Adrenal gland (tissue), 12 donors: ENCODE results near the gene NR3C1. TPM values are rescaled to one million over a fixed set of nuclear protein-coding genes. Genes with fewer than 3 reads are reported as not detected.

Experiments used
- DNase-seq, 7 donors: peaks; one replicate each; pipeline ENCODE4 v3.0.0-alpha.2; 2019 to 2020
- H3K27ac ChIP-seq, 5 donors: fragments of 200-600 bp; sonication (generic) in 4 of 5; 1 replicate in 3 of 5; 2 replicates in 2 of 5; pipeline versions ENCODE4 v1.5.1 to v1.8.0; 2016 to 2020; ENCODE audit warnings: mild to moderate bottlenecking in 1 of 5
- H3K27me3 ChIP-seq: fragments of 200-600 bp; 2 replicates; pipeline ENCODE4 v1.8.0; 2021
- H3K36me3 ChIP-seq, 2 donors: fragments of 200-600 bp; replicated peaks in 1 of 2; 1 replicate in 1 of 2; 2 replicates in 1 of 2; pipeline versions ENCODE4 v1.5.1 to v1.8.0; 2018 to 2022
- H3K4me1 ChIP-seq, 2 donors: fragments of 200-600 bp; replicated peaks in 1 of 2; 1 replicate in 1 of 2; 2 replicates in 1 of 2; pipeline versions ENCODE4 v1.5.1 to v1.8.0; 2018 to 2021
- H3K4me3 ChIP-seq, 4 donors: fragments of 200-600 bp; sonication (generic) in 3 of 4; one replicate each; pipeline ENCODE4 v1.5.1; 2016 to 2018
- H3K9me3 ChIP-seq, 3 donors: fragments of 200-600 bp; sonication (generic) in 1 of 3; replicated peaks in 1 of 3; 1 replicate in 2 of 3; 2 replicates in 1 of 3; pipeline versions ENCODE4 v1.5.1 to v1.8.0; 2016 to 2021
- CTCF ChIP-seq, 6 experiments: fragments of 450-650 bp in 4 of 6; fragments of 200-600 bp in 2 of 6; sonication (generic) in 1 of 6; IDR thresholded peaks; 1 replicate in 5 of 6; 2 replicates in 1 of 6; pipeline versions ENCODE4 v1.5.1 to v1.8.0; 2016 to 2021; ENCODE audit warnings: antibody characterized with exemption in 6 of 6, mild to moderate bottlenecking in 2 of 6, moderate library complexity in 1 of 6
- POLR2A ChIP-seq, 2 donors: fragments of 450-650 bp; IDR thresholded peaks; one replicate each; pipeline ENCODE4 v1.6.1; 2017; ENCODE audit warnings: antibody characterized with exemption in 2 of 2, mild to moderate bottlenecking in 2 of 2, moderate library complexity in 1 of 2
- WGBS, 4 donors: extraction: QIAGEN DNeasy Blood & Tissue Kit in 2 of 4; methylation state at CpG; one replicate each; pipeline versions ENCODE4 v1.1.5 to v1.1.7; 2013 to 2017; 5-methylcytosine and 5-hydroxymethylcytosine counted together
- intact Hi-C, 2 donors: fragments of 100-400 bp; cut with DNase I; formaldehyde crosslinking; loops; one replicate each; pipeline versions ENCODE4 v1.14.1 to v1.15.0; 2022 to 2023
- polyA plus RNA-seq, 3 donors: library from polyadenylated mRNA; stranded (reverse); fragments of 200-250 nt in 2 of 3; fragments of 350-450 nt in 1 of 3; fragmentation: Illumina TruSeq in 1 of 3; extraction: RNeasy Lipid Tissue Mini Kit (QIAGEN cat#74804) in 1 of 3; gene quantifications; one replicate each; pipeline ENCODE4 v1.2.3, GENCODE V29; 2013 to 2014
- total RNA-seq, 9 donors: library from RNA; depleted of rRNA in 4 of 9; stranded (reverse); fragments of >200 nt in 4 of 9; fragments of 120-200 nt in 1 of 9; fragmentation: NEBNext Ultra II Directional in 1 of 9; extraction: Animal tissue kit (Norgen Biotek cat#: 25700) in 1 of 9; gene quantifications; one replicate each; pipeline versions ENCODE4 v1.1.0 to v1.2.4, GENCODE V29; 2013 to 2023
- donor health status: healthy with polysubstance abuse.
- donor health status: Bipolar disorder and iron deficiency.
- donor health status: DM: yes; HTN: yes; CAD: no.
- donor health status: DM: no; HTN: no; CAD: no.
- donor health status: DM: no; HTN: no; CAD: no.
- donor health status: DM: yes; HTN: yes; CAD: no.

NR3C1 gene
- total and polyA plus RNA-seq, 12 donors: 7.5 to 35.5 (median 24.5) TPM

GRCh38 chr5:143354025-143354424, 49.5 kb downstream of the NR3C1 start:
- Histone ChIP-seq H3K27me3 (no peaks in the 10 kb centered on the region), H3K27ac (no peak overlapping the region), H3K9me3 (no peaks in the 10 kb centered on the region), H3K4me1 (peaks cover 22 to 61% of the 10 kb centered on the region in 2 donors), H3K4me3 (no peak overlapping the region), H3K36me3 (no peaks in the 10 kb centered on the region)
- intact Hi-C loops: no loop called here
- 42 to 74% (median 63%) methylated on average over 3 of the region's 3 CpGs for WGBS, 4 donors
- TF ChIP-seq CTCF (IDR thresholded peaks at IDR 0.05) (no peak), POLR2A (IDR thresholded peaks at IDR 0.05) (no peak)
- no peak for DNase-seq

- no peak overlapping the region for H3K27ac ChIP-seq
- H3K4me3 ChIP-seq: no peak overlapping the region
- DNase-seq: no peak
- H3K4me1 ChIP-seq: peaks cover 22 to 61% of the 10 kb centered on the region in 2 donors
- H3K9me3 ChIP-seq: no peaks in the 10 kb centered on the region
- TF ChIP-seq CTCF (IDR thresholded peaks at IDR 0.05): no peak
- TF ChIP-seq POLR2A (IDR thresholded peaks at IDR 0.05): no peak
- intact Hi-C loops: no loop called here
- no peaks in the 10 kb centered on the region for H3K36me3 ChIP-seq
- no peaks in the 10 kb centered on the region for H3K27me3 ChIP-seq
- WGBS, 4 donors: 33 to 54% (median 43%) methylated on average over 1 of the region's 1 CpG
These were observed 50.8 kb downstream of the NR3C1 start for GRCh38 chr5:143352691-143353090.

- peak overlapping the region in 2 of 5 donors; percentile 11 to 19 for H3K27ac ChIP-seq
- intact Hi-C loops: no loop called here
These were observed 52.5 kb downstream of the NR3C1 start for GRCh38 chr5:143350751-143351602.

GRCh38 chr5:143350341-143350740, 53.1 kb downstream of the NR3C1 start:
- intact Hi-C loops: no loop called here
- no peak for TF ChIP-seq CTCF (IDR thresholded peaks at IDR 0.05)
- no peak for TF ChIP-seq POLR2A (IDR thresholded peaks at IDR 0.05)
- 91 to 100% (median 94%) methylated on average over 1 of the region's 1 CpG for WGBS, 4 donors
- Histone ChIP-seq H3K4me1 (peaks cover 16 to 58% of the 10 kb centered on the region in 2 donors), H3K27me3 (no peaks in the 10 kb centered on the region), H3K9me3 (no peaks in the 10 kb centered on the region), H3K4me3 (no peak overlapping the region), H3K36me3 (no peaks in the 10 kb centered on the region), H3K27ac (peak overlapping the region in 1 of 5 donors; percentile 19)
- DNase-seq: no peak

More at GRCh38 chr5:143350751-143351602, 52.5 kb downstream of the NR3C1 start:
- Histone ChIP-seq H3K36me3 (no peaks in the 10 kb centered on the region), H3K4me1 (peaks cover 22 to 65% of the 10 kb centered on the region in 2 donors), H3K27me3 (no peaks in the 10 kb centered on the region), H3K9me3 (no peaks in the 10 kb centered on the region), H3K4me3 (no peak overlapping the region)
- DNase-seq: peak in 3 of 7 donors; percentile 28 to 51 (median 45)
- WGBS, 4 donors: 46 to 63% (median 53%) methylated on average over 3 of the region's 3 CpGs
- no peak for TF ChIP-seq CTCF (IDR thresholded peaks at IDR 0.05)
- TF ChIP-seq POLR2A (IDR thresholded peaks at IDR 0.05): no peak
